ENCODE results near the gene EIF6. TPM values are rescaled to one million over a fixed set of nuclear protein-coding genes. Genes with fewer than 3 reads are reported as not detected.

The EIF6 gene
- 99.1 and 161 TPM in 2 replicates for total RNA-seq

GRCh38 chr20:35284267-35284991 is at the start of gene EIF6:
Gene EIF6, minus strand, starts transcription at chr20:35284772. Its CDS starts 285 bp downstream, at chr20:35284487.

GRCh38 chr20:35291654-35292503 is 7.3 kb upstream of the EIF6 start, which contains the start of gene FAM83C:
Gene FAM83C, minus strand, starts transcription at chr20:35292425. Its CDS starts 121 bp downstream, at chr20:35292304.

GRCh38 chr20:35277531-35278395 is 6.8 kb downstream of the EIF6 start, which contains the start of gene MMP24OS:
Gene MMP24OS, minus strand, starts transcription at chr20:35278122. Its CDS starts 193 bp downstream, at chr20:35277929.

Other genes starting within 250 kb of the EIF6 start
- gene TRPC4AP, start 192.0 kb downstream of the EIF6 start, total RNA-seq: 77.4 and 78.1 TPM in 2 replicates
- gene EDEM2, start 137.4 kb downstream of the EIF6 start, total RNA-seq: 27.2 and 56.7 TPM in 2 replicates
- gene PROCR, start 112.7 kb downstream of the EIF6 start, total RNA-seq: 67.1 and 101 TPM in 2 replicates
- 0.11 and 0.12 TPM in 2 replicates for gene MMP24, start 58.1 kb downstream of the EIF6 start, total RNA-seq
- gene MMP24OS, start 6.7 kb downstream of the EIF6 start, total RNA-seq: 7.1 and 17.0 TPM in 2 replicates
- not detected in 2 replicates for gene FAM83C, start 7.7 kb upstream of the EIF6 start, total RNA-seq
- gene UQCC1, start 127.2 kb upstream of the EIF6 start, total RNA-seq: 22.0 and 27.1 TPM in 2 replicates
- 5.1 and 6.0 TPM in 2 replicates for gene GDF5, start 153.5 kb upstream of the EIF6 start, total RNA-seq
- gene CEP250, start 170.8 kb upstream of the EIF6 start, total RNA-seq: 51.2 and 62.8 TPM in 2 replicates
- gene C20orf173, start 244.9 kb upstream of the EIF6 start, total RNA-seq: not detected in 2 replicates

Measured in uterine smooth muscle cell (primary cell).